Cerebellar cortex (tissue), 1 donor: ENCODE results near the gene INAFM1.
"Not testable (repeated sequence)": the region's sequence is repeated elsewhere in the genome, so short reads cannot be mapped to it uniquely, and the experiment has no call there.

Experiments used
- DNase-seq: peaks from one replicate; pipeline ENCODE4 v3.0.0-alpha.2; 2015; ENCODE audit warnings: low spot score

Gene INAFM1

DNA sequence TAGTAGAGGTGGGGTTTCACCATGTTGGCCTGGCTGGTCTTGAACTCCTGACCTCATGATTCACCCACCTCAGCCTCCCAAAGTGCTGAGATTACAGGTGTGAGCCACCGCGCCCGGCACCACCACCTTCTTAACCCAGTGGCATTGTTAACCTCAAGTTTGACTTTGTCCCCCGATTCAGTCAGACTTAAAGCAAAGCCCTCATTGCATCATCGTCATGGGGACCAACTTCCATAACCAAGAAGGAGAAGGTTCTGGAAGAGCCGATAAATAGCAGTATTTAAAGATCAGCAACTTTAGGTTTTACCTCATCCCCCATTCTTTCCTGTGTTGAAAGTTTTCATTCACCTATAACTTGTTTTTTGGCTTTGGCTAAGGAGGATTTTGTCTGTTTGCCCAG is 6.7 kb upstream of the INAFM1 start:
- no peak for DNase-seq

- DNase-seq: no peak
Observed at GRCh38 chr19:47269596-47269995, 5.1 kb upstream of the INAFM1 start.

DNA sequence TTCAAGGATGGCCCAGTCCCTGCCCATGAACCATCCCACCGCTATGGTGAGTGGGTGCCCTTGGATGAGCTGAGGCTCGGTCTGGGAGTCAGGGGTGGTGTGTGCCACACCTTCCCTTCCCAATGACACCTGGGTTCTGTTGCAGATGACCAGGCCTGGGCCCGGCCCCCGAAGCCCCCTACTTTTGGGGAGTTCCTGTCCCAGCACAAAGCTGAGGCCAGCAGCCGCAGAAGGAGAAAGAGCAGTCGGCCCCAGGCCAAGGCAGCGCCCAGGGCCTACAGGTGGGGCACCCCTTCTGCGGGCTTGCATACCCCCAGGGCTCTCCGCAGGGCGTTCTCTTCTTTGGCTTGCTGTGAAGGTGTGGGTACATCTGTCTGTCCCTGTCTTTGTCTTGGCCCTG is 4.3 kb upstream of the INAFM1 start:
- DNase-seq: no peak

GRCh38 chr19:47271949-47272348 is 2.7 kb upstream of the INAFM1 start:
- DNase-seq: no peak

GRCh38 chr19:47272448-47273312 is 2.0 kb upstream of the INAFM1 start:
- peak; percentile 59 for DNase-seq

DNA sequence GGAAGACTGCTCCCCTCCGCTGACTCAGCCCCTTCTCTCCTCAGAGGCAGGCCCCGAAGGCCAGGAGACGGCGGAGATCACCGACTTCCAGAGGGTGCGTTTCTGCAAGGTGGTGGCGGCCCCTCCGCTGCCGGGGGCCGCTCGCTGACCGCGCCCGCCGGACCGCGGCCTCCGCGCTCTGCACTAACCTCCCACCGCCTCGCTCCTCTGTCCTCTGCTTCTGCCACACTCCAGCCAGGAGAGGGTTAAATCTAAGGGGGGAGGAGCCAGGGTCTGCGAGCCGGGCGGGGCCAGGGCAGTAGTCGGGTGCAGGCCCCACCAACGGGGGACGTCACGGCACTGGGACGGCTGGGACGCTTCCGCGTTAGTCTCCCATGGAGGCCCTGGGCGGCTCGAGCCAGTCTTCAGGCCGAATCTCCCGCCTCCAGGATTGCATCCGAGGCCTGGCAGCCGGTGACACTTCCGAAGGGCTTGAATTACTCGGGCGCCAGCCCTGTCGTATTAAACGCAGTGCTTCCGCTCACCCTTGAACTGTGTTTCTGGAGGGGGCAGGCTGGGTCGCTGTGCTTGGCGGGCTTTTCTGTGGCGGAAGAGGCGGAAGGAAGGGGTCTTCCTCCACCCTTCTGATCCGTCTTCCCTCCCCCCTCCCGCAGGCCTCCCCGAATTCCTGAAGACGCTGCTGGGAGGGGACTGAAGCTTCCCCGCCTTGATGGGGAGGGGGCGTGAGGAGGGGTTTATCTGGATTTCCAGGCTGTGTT is 1.2 kb upstream of the INAFM1 start:
- DNase-seq: peak; percentile 95

GRCh38 chr19:47274891-47275761 is 441 bp downstream of the INAFM1 start:
- peak; percentile 40 for DNase-seq

GRCh38 chr19:47275791-47276461 is 1.2 kb downstream of the INAFM1 start:
- peak; percentile 29 for DNase-seq

GRCh38 chr19:47276513-47276912 is 1.8 kb downstream of the INAFM1 start:
- not testable (repeated sequence) for DNase-seq

DNA sequence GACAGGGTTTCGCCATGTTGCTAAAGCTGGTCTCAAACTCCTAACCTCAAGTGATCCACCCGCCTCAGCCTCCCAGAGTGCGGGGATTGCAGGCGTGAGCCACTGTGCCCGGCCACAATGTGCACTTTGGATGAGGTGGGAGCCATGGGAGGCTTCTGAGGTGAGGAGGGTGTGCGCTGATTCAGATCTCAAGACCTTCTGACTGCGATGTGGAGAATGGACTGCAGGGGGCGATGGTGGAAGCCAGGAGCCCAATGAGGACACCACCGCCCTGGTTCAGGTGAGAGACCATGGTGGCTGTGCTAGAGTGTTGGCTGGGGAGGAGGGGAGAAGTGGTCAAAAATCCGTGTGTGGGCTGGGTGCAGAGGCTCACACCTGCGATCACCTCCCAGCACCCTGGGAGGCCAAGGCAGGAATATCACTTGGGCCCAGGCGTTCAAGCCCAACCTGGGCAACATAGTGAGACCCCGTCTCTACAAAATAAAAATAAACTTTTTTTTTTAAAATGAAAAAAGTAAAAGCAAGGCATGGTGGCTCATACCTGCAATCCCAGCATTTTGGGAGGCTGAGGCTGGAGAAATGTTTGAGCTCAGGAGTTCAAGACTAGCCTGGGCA is 5.6 kb downstream of the INAFM1 start:
- peak; percentile 37 for DNase-seq

DNA sequence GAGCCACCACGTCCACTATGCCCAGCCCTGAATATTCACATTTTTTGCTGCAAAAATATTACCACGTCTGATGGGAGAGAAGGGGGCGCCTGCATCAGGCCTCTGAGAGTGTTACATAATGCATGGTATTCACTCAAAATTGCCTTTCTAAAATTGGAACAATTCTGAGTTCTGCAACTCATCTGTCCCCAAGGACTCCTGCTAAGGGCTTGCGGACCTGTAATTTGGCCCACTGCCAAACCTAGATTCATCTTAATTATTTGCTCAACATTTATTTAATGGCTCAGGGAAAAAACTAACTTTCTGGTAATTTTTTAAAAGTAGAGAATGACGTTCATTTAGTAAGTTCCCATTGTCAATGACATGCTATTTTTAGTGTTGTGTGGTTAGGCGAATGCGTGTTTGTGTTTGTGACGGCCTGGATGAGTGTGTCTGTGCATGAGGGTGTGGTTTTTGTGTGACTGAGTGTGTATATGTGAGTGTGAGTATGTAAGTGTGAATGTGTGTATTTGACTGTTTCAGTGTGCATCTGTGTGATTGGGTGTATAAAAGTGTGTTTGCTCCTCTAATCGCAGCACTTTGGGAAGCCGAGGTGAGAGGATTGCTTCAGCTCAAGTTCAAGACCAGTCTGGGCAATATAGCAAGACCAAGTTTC is 8.8 kb downstream of the INAFM1 start:
- DNase-seq: no peak

DNA sequence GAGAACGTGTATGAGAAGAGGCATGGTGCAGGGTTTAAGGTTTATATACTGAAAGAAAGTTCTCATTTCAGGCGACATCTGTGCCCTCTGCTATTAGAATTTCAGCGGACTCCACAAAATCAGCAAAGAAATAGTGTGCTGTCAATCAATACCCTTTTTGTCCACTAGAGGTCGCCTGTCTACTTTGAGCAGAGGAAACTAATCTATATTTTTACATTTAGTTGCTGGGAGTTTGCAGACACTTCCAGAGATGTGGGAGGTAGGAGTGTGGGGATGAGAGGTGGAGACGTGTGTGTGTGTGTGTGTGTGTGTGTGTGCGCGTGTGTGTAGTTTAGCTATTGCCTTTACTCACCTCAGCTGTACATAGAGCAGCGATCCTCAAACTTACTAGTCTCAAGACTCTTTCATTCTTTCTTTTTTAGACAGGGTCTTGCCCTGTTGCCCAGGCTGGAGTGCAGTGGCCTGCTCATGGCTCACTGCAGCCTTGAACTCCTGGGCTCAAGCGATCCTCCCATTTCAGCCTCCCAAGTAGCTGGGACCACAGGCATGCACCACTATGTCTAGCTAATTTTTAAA is 9.7 kb downstream of the INAFM1 start:
- peak; percentile 78 for DNase-seq

DNA sequence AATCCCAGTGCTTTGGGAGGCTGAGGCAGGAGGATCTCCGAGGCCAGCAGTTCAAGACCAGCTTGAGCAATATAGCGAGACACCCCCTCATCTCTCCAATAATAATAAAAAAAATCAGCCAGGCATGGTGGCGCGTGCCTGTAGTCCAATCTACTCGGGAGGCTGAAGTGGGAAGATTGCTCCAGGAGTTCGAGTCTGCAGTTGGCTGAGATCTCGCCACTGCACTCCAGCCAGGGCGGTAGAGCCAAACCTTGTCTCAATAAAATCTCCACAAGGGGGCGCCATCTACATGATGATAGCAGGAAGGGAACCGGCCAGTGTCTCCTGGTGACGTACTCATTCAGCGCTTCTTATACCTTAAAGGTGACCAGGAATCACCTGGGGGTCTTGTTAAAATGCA is 21.4 kb downstream of the INAFM1 start:
- peak; percentile 90 for DNase-seq

DNA sequence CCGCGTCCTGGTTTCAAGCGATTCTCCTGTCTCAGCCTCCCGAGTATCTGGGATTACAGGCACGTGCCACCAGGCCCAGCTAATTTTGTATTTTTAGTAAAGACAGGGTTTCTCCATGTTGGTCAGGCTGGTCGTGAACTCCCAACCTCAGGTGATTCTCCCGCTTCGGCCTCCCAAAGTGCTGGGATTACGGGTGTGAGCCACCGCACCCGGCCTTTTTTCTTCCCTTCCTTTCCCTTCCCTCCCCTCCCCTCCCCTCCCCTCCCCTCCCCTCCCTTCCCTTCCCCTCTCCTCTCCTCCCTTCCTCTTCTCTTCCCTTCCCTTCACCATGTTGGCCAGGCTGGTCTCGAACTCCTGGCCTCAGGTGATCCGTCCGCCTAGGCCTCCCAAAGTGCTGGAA is 26.2 kb downstream of the INAFM1 start:
- not testable (repeated sequence) for DNase-seq

- DNase-seq: no peak
Observed at GRCh38 chr19:47302249-47302648, 27.6 kb downstream of the INAFM1 start.

DNA sequence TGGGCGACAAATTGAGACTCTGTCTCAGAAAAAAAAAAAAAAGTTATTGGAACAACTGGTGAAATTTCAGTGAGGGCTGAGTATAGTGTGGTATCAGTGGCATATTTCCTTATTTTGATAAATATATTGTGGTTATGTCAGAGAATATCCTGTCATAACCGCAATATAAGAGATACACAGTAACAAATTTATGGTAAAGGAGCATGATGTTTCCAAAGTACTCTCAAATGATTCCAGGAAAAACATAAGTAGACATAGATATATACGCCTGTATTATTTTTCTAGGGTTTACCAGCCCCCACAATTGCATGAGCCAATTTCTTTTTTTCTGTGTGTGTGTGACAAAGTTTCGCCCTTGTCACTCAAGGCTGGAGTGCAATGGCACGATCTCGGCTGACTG is 29.3 kb downstream of the INAFM1 start:
- DNase-seq: no peak

DNA sequence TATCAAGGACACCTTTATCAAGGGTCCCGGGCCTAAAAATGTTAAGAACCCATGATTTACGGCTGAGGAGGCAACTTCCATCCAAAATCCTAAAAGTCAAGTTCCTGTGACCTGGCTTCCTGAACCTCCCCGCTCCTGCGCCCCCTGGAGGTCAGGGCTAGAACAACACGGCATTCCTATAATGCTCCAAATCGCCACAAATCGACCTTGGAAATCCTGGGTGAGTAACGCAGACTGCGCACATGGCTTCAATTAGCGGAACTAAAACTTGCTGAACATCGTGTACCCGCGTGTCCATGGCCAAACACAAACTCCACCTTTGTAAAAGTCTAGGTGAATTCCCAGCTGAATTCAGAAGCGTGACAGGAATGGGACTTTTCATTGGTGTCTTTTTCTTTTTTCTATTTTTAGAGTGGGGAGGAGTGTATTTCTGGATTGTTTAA is 30.6 kb downstream of the INAFM1 start:
- peak; percentile 54 for DNase-seq

GRCh38 chr19:47306303-47306702 is 31.6 kb downstream of the INAFM1 start:
- no peak for DNase-seq

GRCh38 chr19:47309038-47309437 is 34.4 kb downstream of the INAFM1 start:
- DNase-seq: no peak

DNA sequence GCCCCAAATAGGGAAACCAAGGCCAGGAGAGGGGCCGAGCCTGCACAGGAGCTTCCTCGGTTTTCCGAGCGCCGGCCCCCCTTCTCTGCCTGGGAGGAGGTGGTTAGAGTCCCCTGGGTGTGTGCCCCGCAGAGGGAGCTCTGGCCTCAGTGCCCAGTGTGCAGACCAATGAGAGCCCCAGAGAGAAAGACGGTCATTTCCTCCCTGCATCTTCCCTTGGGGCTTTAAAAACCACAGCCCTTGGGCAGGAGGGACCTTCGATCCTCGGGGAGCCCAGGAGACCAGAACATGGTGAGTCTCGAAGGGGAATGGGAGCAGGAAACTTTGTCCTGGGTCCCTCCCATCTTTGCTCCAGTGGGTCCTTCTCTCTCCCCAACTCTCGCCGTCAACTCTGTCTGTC is 34.9 kb downstream of the INAFM1 start, which contains the start of gene C5AR1:
TSS of gene C5AR1 (plus strand) at position 254 of the 400 bp plus-strand sequence. CDS start at position 289, 35 bp downstream.
- DNase-seq: no peak
